T-helper 17 cell (primary cell): Measurements from ENCODE around the gene TMCO4. TPM values are rescaled to one million over a fixed set of nuclear protein-coding genes. Genes with fewer than 3 reads are reported as not detected.

Experiments
- ATAC-seq: fragments of 150-1000 bp; cut with Tn5 transposase; 2 replicates; pipeline ENCODE4 v1.10.0; 2021; ENCODE audit warnings: mild to moderate bottlenecking, moderate library complexity
- DNase-seq, 3 donors: peaks; one replicate each; pipeline versions ENCODE4 v3.0.0 to v3.0.0-alpha.2; 2020 to 2021
- H3K9me3 ChIP-seq: one replicate; pipeline ENCODE4 v1.7.0; 2013; ENCODE audit warnings: low read length, mild to moderate bottlenecking; ENCODE audit not compliant: control insufficient read depth, poor library complexity, severe bottlenecking
- H3K27ac Mint-ChIP-seq: one replicate; pipeline ENCODE4 v1.8.0; 2022; ENCODE audit warnings: mild to moderate bottlenecking, moderate library complexity, mixed read lengths
- H3K27me3 Mint-ChIP-seq: one replicate; pipeline ENCODE4 v1.8.0; 2022; ENCODE audit warnings: mixed read lengths
- H3K36me3 Mint-ChIP-seq: one replicate; pipeline ENCODE4 v1.8.0; 2022; ENCODE audit warnings: low read depth, mixed read lengths
- H3K4me1 Mint-ChIP-seq: one replicate; pipeline ENCODE4 v1.8.0; 2022; ENCODE audit warnings: mild to moderate bottlenecking, mixed read lengths
- H3K4me3 Mint-ChIP-seq: one replicate; pipeline ENCODE4 v1.8.0; 2022; ENCODE audit warnings: mild to moderate bottlenecking, moderate library complexity, mixed read lengths
- total RNA-seq, 4 donors: library from RNA in 2 of 4; stranded (reverse) in 2 of 4; gene quantifications; one replicate each; pipeline ENCODE4 v1.2.3 and lab custom pipeline; 2022 to 2026

Gene TMCO4
- total RNA-seq, 2 donors from 2014 or later: 18.6 TPM

DNA sequence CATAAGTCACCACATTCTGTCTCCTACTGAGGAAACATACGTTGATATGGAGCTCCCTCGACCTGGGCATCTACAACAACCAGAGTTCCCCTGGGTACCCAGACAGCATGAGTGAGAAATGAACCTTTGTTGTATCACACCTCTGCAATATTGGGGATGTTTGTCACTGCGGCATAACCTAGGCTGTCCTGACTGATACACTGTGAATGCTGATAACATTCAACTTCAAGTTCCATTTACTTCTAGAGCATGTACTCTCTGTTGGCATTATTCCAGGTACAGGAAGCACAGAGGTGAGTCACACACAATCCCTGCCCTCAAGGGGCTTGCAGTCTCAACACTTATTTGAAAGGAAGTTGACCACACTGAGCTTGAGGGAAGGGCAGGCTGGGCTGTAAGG lies 69.5 kb downstream of the TMCO4 start:
- H3K27me3 Mint-ChIP-seq: no peaks in the 10 kb centered on the region
- no peak overlapping the region for H3K4me3 Mint-ChIP-seq
- peaks cover 9% of the 10 kb centered on the region for H3K36me3 Mint-ChIP-seq
- H3K27ac Mint-ChIP-seq: no peak overlapping the region
- H3K4me1 Mint-ChIP-seq: peaks cover 5% of the 10 kb centered on the region
- DNase-seq (no peak), ATAC-seq (no peak)
- no peaks in the 10 kb centered on the region for H3K9me3 ChIP-seq

DNA sequence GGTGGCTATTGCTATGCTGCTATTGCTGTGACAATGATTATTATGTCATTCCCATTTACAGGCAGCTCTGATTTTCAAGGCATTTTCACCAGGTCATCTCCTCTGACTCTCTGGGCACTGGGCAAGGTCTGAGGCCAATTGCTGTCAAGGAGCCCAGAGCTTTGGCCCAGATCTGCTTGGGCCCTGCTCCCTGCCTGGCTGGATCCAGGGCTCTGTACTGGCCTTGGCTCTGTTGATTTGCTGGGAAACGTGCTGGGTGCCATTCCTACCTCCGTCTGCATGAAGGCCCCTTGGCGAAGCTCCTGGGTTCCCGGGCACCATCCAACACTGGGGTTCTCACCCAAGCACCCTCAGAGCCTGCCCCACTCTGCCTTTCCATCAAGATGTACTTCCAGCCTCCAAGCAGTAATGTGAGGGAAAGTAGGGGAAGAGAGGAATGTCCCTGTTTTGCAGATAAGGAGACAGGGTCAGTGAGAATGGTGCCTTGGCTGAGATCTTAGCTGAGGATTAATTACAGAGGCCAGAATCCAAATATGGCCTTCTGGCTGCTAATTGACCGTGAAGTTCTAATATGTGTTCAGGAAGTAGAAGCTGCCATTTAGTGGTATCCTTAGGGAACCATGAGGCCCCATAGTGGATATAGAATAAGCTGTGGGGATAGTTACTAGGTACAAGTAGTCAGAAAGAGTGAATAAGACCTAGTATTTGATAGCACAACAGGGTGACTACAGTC lies 71.1 kb downstream of the TMCO4 start:
- DNase-seq (no peak), ATAC-seq (no peak)
- H3K27ac Mint-ChIP-seq: no peak overlapping the region
- H3K9me3 ChIP-seq: no peaks in the 10 kb centered on the region
- no peak overlapping the region for H3K4me3 Mint-ChIP-seq
- H3K36me3 Mint-ChIP-seq: peaks cover 6% of the 10 kb centered on the region
- H3K27me3 Mint-ChIP-seq: no peaks in the 10 kb centered on the region
- peaks cover 5% of the 10 kb centered on the region for H3K4me1 Mint-ChIP-seq

DNA sequence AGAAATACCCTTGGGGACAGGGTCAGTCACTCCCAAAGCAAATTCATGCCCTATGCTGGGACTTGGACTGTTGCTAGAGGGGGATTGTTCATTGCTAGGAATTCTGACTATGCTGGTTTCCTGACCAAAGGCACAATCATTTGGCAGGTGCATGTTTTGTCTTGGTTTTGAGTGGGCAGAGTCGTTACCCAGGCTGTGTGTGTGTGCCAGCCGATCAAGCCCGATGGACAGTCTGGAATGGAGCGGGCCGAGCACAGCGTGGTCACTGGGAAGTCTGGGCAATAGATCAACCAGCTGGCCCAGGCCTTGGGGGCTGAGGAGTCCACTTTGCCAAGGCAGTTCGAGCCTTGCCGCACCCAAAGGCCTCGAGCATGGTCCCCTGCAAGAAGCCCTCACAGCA lies 74.1 kb downstream of the TMCO4 start:
- no peak overlapping the region for H3K27ac Mint-ChIP-seq
- peaks cover 4% of the 10 kb centered on the region for H3K36me3 Mint-ChIP-seq
- no peaks in the 10 kb centered on the region for H3K9me3 ChIP-seq
- ATAC-seq (no peak), DNase-seq (no peak)
- H3K27me3 Mint-ChIP-seq: no peaks in the 10 kb centered on the region
- peaks cover 2% of the 10 kb centered on the region for H3K4me1 Mint-ChIP-seq
- H3K4me3 Mint-ChIP-seq: no peak overlapping the region

DNA sequence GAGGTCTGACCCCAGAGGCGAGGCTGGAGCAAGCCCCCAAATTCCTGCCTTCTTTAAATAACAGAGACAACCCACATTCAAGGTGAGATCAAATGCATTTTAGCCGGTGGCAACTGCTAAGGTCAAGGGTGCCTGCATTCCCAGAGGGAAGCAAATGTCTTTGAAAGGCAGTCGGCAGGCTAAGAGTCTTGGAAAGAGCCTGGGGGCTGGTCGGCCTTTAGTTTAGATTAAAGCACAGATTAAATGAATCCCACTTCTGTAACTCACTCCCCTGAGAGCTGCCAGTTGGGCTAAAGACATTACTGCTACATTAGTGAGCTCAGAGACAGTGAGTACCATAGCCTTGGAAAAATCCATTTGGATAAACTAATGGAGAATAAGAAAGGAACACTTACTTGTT lies 75.8 kb downstream of the TMCO4 start:
- peaks cover 4% of the 10 kb centered on the region for H3K36me3 Mint-ChIP-seq
- ATAC-seq: no peak
- no peak overlapping the region for H3K27ac Mint-ChIP-seq
- H3K27me3 Mint-ChIP-seq: no peaks in the 10 kb centered on the region
- no peak for DNase-seq
- H3K4me1 Mint-ChIP-seq: peaks cover 2% of the 10 kb centered on the region
- H3K4me3 Mint-ChIP-seq: no peak overlapping the region
- H3K9me3 ChIP-seq: no peaks in the 10 kb centered on the region

DNA sequence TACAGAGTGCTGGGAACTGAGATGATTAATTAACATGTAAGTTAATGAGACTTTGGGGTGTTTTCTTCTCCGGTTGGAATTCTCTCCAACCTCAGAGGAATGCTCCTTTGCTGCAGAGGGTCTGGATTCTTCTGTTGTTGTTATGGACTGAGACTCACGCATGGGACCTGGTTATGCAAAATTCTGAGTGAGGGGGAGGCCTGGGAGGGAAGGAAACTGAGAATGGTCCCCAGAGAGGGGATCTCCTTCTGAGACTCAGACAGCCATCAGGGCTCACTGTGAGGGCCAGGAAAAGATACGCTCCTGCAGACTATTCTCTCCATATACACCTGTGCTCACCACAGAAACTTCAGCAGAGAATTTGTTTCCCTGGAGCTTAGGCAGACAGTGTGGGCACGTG lies 78.7 kb downstream of the TMCO4 start:
- no peaks in the 10 kb centered on the region for H3K9me3 ChIP-seq
- Mint-ChIP-seq H3K27ac (no peak overlapping the region), H3K4me3 (no peak overlapping the region), H3K36me3 (peaks cover 2% of the 10 kb centered on the region), H3K4me1 (no peaks in the 10 kb centered on the region), H3K27me3 (no peaks in the 10 kb centered on the region)
- ATAC-seq: no peak
- no peak for DNase-seq

DNA sequence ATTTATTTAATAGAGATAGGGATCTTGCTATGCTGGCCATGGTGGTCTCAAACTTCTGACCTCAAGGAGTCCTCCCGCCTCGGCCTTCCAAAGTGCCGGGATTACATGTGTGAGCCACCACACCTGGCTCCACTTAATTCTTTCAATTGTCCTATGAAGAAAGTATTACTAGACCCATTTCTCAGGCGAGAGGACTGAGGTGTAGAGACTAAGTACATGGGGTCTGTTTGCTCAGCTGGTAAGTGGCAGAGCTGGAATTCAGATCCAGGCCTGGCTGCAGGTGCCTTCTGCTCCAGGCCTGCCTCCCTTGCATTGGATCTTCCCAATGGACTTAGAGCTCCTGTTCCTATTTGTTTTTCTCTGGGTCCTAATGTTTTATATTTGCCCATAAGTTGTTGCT lies 79.5 kb downstream of the TMCO4 start:
- no peak overlapping the region for H3K27ac Mint-ChIP-seq
- H3K36me3 Mint-ChIP-seq: peaks cover 2% of the 10 kb centered on the region
- DNase-seq: no peak
- no peak for ATAC-seq
- no peaks in the 10 kb centered on the region for H3K9me3 ChIP-seq
- H3K4me1 Mint-ChIP-seq: peaks cover 5% of the 10 kb centered on the region
- no peaks in the 10 kb centered on the region for H3K27me3 Mint-ChIP-seq
- H3K4me3 Mint-ChIP-seq: no peak overlapping the region

DNA sequence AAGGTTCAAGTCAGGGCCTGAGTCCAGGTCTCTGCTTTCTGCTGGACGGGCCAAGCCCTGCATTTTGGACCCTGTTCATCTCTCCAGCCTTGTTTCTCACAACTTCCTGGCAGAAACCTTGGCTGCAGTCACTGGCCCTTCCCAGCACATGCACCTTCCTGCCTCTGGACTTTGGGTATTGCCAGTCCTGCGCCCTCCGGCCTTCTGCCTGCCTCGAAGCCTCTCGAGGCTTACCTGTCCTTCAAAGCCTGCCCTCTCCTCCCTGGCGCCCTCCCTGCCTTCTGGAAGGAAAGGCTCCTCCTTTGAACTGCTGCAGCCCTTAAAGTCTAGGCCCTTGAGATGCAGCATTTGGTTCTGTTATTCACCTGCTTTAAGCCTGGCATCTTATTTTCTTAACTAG lies 82.2 kb downstream of the TMCO4 start:
- Mint-ChIP-seq H3K4me1 (peaks cover 5% of the 10 kb centered on the region), H3K27me3 (no peaks in the 10 kb centered on the region), H3K4me3 (no peak overlapping the region), H3K27ac (no peak overlapping the region), H3K36me3 (no peaks in the 10 kb centered on the region)
- no peaks in the 10 kb centered on the region for H3K9me3 ChIP-seq
- no peak for ATAC-seq
- DNase-seq: no peak

DNA sequence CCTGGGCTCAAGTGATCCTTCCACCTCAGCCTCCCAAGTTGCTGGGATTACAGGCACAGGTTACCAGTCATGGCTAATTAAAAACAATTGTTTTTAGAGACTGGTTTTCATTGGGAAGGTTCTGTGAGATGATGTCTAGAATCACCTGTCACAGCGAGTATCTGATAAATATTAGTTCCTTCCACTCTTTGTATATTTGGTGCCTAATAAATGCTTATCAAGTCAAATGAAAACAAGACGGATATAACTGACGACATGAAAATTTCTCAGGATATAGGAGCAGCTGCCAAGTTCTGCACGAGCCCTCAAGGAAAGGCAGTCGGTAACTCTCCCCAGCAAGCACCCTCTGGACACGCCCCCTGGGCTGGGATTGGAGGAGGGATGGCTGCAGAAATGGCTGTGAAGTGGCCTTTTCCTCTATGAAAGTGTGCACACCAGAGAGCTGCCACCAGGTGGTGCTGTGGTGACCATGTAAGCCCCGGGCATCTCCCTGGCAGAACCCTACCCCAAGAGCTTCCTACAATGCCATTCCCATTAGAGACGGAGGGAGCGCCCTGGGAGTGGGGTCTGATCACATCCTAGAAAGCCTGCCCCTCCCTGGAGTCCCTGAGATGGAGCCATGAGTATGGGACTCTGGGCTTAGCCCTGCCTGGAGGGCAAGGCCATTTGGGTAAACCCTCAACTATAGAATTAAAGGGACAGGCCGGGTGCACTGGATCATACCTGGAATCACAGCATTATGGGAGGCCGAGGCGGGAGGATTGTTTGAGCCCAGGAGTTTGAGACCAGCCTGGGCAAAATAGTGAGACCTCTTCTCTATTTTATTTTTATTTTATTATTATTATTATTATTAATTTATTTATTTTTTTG lies 84.1 kb downstream of the TMCO4 start:
- Mint-ChIP-seq H3K36me3 (no peaks in the 10 kb centered on the region), H3K4me3 (no peak overlapping the region), H3K27ac (peak overlapping the region; percentile 59), H3K27me3 (no peaks in the 10 kb centered on the region), H3K4me1 (peaks cover 8% of the 10 kb centered on the region)
- peak; percentile 100 for ATAC-seq
- DNase-seq: peak; percentile 66 to 73 (median 67)
- H3K9me3 ChIP-seq: no peaks in the 10 kb centered on the region

DNA sequence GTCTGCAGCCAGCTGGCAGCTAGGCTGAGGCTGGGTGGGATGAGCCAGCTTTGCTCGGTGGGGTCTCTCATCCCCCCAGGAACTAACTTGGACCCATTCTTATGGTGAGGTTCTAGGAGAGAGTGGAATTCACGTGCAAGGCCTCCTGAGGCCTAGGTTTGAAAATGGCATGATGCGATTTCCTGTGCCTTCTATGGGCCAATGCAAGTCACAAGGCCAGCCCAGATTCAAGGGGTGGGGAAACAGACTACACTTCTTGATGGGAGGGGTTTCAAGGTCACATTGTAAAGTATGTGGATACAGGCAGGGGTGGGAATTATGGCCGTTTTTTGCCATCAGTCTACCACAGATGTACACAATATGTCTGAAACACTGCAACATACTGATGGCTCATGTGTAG lies 86.8 kb downstream of the TMCO4 start:
- Mint-ChIP-seq H3K36me3 (peaks cover 3% of the 10 kb centered on the region), H3K27me3 (no peaks in the 10 kb centered on the region), H3K4me3 (no peak overlapping the region), H3K27ac (no peak overlapping the region), H3K4me1 (peaks cover 12% of the 10 kb centered on the region)
- H3K9me3 ChIP-seq: no peaks in the 10 kb centered on the region
- DNase-seq (no peak), ATAC-seq (no peak)

DNA sequence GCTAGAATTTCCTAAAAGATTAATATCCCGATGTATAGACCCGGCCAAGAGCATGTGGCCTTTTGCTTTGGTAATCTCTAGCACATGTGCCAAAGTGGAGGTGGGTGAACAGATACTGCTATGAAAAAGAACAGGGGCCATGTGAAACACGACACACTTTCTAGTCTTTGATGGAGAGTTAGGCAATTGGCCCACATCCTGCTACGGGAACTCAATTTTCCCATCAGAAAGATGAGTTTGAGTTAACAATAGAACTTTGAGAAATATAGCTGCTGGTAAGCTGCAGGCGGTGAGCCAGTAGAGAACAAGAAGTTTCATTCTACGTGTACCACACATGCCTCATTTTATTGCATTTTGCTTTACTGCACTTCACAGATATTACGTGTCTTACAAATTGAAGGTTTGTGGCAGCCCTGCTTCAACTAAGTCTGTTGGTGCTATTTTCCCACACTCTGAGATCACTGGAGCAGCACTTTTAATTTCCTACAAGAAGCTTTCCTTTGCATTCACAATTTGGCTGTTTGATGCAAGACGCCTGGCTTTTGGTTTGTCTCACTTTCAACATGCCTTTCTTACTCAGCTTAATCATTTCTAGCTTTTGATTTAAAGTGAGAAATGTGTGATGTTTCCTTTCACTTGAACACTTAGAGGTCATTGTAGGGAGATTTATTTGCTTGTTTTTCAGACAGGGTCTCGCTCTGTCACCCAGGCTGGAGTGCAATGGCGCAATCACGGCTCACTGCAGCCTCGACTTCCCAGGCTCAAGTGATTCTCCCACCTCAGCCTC lies 88.7 kb downstream of the TMCO4 start:
- H3K27ac Mint-ChIP-seq: no peak overlapping the region
- peaks cover 3% of the 10 kb centered on the region for H3K36me3 Mint-ChIP-seq
- no peak for DNase-seq
- H3K4me3 Mint-ChIP-seq: no peak overlapping the region
- H3K27me3 Mint-ChIP-seq: no peaks in the 10 kb centered on the region
- no peaks in the 10 kb centered on the region for H3K9me3 ChIP-seq
- ATAC-seq: no peak
- H3K4me1 Mint-ChIP-seq: peaks cover 12% of the 10 kb centered on the region

DNA sequence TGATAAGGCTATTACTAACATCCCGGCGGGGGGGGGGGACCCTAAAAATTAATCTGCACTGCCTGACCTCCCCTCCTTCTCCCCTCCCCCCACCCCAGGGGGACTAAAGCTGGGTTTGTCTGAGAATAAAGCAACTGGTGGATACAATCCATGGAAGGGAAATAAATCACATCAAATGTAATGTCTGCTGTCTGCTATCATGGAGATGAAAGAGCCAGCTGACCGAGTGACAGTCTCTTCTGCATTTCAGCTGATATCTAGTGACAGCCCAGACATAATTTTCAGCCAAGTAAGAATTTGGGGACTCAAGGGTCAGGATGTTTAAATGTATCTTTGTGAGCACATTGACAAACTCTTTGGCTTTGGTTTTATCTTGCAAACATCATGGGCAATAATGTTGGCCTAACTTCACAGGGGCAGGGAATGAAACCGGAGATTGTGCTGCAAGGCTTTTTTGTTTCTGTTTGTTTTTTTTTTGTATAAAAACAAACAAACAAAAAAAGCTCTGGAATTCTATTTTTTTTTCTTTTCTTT lies 90.4 kb downstream of the TMCO4 start:
- peaks cover 3% of the 10 kb centered on the region for H3K36me3 Mint-ChIP-seq
- H3K9me3 ChIP-seq: no peaks in the 10 kb centered on the region
- no peak for ATAC-seq
- DNase-seq: no peak
- H3K4me1 Mint-ChIP-seq: peaks cover 7% of the 10 kb centered on the region
- H3K27ac Mint-ChIP-seq: no peak overlapping the region
- no peaks in the 10 kb centered on the region for H3K27me3 Mint-ChIP-seq
- H3K4me3 Mint-ChIP-seq: no peak overlapping the region

DNA sequence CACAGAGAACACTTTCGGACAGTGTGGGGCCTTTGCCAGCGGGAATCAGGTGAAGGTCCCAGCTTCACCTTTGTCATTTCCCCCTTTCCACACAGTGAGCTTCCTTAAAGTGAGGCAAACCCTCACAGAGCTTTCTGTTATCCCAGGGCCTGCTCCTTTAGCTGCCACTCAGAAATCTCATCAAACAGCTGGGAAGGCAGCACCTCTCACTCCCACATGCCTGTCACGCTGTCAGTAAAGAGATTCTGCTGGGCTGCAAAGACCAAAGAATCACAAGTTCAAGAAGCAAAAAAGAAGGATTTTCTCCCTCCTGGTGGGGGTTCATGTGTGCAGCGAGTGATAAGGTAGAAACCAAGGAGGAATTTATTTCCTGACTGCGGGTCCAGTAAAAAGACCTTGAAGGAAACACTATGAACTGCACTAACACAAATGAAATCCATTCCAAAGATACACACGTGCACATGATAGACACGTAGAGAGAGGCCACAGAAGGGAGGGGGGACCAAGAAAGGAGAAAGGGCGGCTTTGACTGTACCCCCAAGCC lies 91.1 kb downstream of the TMCO4 start:
- no peak for DNase-seq
- Mint-ChIP-seq H3K4me3 (no peak overlapping the region), H3K27me3 (no peaks in the 10 kb centered on the region), H3K27ac (no peak overlapping the region), H3K4me1 (peaks cover 7% of the 10 kb centered on the region), H3K36me3 (peaks cover 3% of the 10 kb centered on the region)
- no peak for ATAC-seq
- no peaks in the 10 kb centered on the region for H3K9me3 ChIP-seq

DNA sequence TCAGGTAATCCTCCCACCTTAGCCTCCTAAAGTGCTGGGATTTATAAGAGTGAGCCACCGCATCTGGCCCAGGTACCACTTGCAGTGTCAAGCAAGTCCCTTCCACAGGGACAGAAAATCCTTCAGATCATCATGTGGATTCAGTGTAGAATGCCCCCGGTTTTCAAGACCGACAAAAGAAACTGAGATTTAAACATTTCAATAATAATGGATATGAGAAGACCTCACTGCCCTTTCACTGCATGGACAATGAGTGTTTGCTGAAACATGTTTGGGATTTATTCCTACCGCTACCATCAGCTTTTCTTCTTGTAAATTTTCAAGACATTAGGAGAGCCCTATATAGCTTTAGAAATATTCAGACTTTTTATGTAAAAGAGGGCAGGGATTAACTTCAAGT lies 93.6 kb downstream of the TMCO4 start:
- peaks cover 3% of the 10 kb centered on the region for H3K36me3 Mint-ChIP-seq
- H3K27me3 Mint-ChIP-seq: no peaks in the 10 kb centered on the region
- peaks cover 7% of the 10 kb centered on the region for H3K4me1 Mint-ChIP-seq
- H3K9me3 ChIP-seq: no peaks in the 10 kb centered on the region
- DNase-seq: no peak
- H3K4me3 Mint-ChIP-seq: no peak overlapping the region
- ATAC-seq: no peak
- H3K27ac Mint-ChIP-seq: no peak overlapping the region
